KBM-7 (cell line): ENCODE results near the gene CPN1.
A peak's percentile ranks its signal among the peaks of the same experiment; 100 is the strongest.
"Not testable (repeated sequence)": the region's sequence is repeated elsewhere in the genome, so short reads cannot be mapped to it uniquely, and the experiment has no call there.

Experiments used
- DNase-seq: peaks from one replicate; pipeline ENCODE4 v3.0.0-alpha.2; 2015
- in situ Hi-C: fragments of 300-500 bp; cut with MboI; formaldehyde crosslinking; loops from 2 replicates; pipeline ENCODE4 v1.14.3; 2020; ENCODE audit warnings: low sequenced_read_pairs, low pct_unique_long_range_greater_than_20kb, mixed read lengths

The CPN1 gene

DNA sequence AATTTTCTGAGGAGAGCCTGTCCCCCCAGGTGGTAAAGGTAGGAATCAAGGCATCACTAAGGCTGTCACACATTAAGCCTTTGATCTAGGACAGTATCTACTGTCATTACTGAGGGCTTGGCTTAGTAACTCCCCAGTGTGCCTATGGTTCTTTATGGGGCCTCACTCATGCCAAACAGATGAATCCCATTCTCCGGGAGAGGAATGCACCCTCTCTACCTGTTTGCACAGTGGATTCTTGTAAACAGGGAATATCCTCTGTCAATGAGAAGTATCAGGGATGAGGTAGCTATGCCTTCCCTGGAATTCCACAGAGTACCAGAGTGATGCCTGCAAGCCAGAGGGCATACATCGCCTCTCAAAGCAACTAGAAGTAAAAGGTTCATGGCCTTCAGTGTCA is 3.9 kb upstream of the CPN1 start:
- DNase-seq: no peak
- in situ Hi-C loops: no loop called here

DNA sequence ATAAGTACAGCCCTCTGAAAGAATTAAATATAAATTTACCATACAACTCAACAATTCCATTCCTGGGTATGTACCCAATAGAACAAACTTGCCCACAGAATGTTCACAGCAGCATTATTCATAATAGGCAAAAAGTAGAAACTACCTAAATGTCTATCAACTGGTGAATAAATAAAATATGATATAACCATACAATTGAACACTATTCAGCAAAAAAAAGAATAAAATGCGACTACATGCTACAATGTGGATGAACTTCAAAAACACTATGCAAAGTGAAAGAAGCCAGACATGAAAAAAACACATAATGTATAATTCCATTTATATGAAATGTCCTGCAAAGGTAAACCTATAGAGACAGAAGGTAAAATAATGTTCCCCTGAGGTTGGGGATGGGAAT is 2.0 kb upstream of the CPN1 start:
- in situ Hi-C loops: no loop called here
- DNase-seq: no peak

DNA sequence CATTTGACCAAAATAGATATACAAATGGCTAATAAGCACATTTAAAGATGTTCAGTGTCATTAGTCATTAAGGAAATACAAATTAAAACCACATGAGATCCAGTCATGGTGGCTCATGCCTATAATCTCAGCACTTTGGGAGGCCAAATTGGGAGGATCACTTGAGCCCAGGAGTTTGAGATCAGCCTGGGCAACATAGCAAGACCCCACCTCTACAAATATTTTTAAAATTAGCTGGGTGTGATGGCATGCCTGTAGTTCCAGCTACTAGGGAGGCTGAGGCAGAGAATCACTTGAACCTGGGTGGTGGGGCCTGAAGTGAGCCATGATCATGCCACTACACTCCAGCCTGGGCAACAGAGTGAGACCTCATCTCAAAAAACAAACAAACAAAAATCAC is 607 bp upstream of the CPN1 start:
- DNase-seq, in situ Hi-C loops: not testable (repeated sequence)

DNA sequence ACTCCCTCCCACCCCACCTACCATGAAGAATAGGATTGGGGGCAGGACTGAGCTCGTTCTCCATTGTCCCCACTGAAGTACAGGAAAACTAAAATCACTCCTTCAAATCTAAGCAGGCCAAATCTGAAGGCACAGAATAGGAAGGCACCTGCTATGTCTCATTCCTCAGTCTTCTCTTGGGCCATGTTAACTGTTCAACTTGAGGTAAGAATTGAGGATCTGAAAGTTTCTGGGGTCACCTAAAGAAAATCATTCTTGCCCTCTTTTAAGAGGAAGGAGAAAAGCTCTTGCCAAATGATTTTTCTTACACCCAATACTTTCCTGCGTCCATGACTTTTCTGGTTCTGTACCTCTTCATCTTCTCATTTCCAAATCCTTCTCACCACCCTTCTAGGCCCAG is 4.9 kb downstream of the CPN1 start:
- in situ Hi-C loops: no loop called here
- no peak for DNase-seq

DNA sequence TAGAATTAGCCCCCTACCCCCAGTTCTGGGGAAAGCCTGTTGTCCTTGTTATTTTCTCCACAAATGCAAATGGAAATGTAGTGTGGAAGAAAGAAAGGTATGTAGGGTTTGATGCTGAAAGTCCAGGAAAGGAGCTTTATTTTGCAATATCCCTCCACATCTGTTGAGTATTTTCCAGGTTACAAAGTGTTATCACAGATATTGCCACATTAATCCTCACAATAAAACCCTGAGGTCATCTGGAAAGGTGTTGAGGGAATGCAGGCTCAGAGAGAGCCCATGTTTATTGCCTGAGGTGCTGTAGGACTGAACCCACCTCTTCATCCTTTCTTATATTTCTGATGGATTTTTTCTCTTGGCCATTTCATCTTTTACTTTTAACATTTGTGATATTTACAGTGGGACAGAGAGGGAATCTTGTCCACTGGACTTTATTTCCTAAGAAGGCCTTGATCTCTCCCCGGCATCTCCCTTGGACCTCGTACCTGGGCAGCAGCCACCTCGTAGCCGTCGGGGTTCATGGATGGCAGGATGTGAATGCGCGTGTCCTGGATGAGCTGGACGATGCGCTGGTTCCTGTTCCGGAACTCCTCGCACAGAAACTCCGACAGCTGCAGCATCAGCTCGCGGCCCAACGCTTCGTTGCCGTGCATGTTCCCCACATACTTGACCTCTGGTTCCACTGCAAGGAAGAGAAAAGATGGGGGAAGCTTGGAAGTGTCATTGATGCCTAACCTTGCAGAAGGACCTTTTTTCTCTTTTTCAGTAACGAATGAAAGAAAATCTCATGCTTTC is 6.0 kb downstream of the CPN1 start:
- in situ Hi-C loops: no loop called here
- DNase-seq: no peak

DNA sequence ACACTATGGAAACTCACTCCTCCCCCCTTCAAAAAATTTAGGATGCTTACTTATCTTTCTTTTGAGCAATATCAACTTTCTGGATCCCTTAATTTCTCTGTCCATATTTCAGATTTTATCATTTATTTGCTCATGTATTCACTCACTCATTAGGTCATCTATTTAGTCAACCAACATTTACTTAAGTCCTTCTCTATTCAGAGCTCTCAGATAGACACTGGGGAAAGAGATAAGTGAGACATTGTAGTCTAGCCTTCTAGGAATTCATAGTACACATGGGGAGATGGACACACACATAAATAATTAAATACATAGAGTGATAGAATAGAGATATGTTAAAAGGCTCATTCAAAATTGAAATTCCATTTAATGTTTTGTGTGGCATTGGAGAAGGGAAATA is 9.2 kb downstream of the CPN1 start:
- in situ Hi-C loops: no loop called here

DNA sequence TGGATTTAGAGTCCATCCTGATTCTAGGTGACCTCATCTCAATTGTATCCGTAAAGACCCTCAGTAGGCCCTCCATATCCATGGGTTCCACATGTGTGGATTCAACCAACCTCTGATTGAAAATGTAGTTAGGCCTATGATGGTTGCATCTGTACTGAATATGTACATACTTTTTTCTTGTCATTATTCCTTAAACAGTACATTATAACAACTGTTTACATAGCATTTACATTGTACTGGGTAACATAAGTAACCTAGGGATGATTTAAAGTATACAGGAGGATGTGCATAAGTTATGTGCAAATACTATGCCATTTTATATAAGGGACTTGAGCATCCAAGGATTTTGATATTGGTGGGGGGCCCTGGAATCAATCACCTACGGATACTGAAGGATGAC is 10.1 kb downstream of the CPN1 start:
- in situ Hi-C loops: no loop called here
- DNase-seq: no peak

More for the DNA sequence above, 9.2 kb downstream of the CPN1 start:
- DNase-seq: no peak

DNA sequence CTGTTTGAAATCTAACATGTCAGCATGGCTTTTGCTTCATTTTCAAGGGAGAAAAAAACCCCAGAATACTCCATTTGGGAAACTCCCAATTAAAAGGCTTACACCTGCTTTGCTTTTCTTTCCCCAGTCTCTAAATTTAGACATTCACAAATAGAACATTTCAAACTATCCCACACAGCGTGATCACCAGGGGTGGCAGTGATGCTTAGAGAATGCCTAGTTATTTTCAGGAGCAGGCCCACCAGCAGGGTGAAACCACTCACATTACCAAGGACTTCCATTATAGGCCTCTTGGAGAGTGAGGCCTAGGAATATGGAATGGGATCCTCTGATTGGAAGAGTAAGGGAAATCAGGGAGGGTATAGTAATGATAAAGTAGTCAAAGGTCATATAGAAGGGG is 14.2 kb downstream of the CPN1 start:
- no peak for DNase-seq
- in situ Hi-C loops: no loop called here

DNA sequence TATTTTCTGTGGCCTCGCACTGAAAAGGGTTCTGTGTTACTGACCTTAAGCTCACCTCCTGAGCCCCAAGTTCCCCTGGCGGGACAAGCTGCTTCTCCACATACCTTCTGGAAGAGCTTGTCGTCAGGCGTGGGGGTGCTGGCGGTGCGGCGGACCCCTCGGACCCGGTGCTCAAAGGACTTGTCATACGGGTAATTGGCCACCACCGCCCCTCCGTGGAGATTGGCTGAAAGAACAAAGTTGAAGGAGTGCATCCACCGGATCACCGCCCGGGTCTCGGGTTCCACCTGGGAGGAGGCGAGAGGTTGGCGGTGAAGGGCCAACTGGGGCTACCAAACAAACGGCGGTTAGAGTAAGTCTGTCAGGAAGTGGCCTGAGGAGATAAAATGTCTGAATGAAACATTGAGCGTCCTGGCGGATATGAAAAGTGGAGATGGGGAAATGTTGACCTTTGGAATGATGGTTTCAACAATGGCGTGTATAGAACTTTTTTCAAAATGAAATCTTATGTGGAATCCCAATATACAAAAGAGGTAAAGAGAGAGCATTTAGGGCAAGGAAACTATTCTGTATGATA is 16.5 kb downstream of the CPN1 start:
- DNase-seq: no peak
- in situ Hi-C loops: no loop called here

DNA sequence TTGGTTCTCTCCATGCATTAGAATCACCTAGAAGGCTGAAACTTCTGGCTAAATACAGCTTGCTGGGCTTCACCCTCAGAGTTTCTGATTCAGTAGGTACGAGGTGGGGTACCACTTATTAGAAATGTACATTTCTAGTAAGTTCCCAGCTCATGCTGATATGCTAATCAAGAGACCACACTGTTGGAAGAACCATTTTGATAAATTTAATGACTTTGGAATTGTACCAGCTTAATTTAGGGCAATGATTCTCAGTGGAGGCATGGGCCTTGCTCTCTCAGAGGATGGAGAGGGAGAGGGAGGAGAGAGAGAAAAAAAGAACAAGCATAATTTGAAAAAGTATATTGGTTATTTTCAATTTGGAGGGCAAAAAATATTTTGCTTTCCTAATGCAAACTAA is 20.3 kb downstream of the CPN1 start:
- DNase-seq: no peak
- in situ Hi-C loops: no loop called here

DNA sequence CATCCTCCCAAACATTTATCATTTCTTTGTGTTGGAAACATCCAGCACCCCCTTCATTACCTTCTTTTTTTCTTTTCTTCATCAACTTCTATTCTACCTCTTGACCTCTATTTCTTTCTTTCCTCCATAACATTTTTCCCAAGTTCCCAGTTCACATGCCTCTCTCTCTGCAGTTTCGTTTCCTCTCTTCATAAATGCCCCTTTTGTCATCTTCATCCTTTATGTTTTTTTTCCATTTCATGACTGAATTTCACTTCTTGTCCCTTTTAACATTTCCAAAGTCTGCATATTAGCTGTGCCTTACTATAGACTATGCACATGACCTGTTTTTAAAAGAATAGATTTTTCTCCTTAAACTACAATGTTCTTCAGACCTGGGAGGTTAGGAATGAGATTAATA is 23.7 kb downstream of the CPN1 start:
- DNase-seq: no peak
- in situ Hi-C loops: no loop called here

DNA sequence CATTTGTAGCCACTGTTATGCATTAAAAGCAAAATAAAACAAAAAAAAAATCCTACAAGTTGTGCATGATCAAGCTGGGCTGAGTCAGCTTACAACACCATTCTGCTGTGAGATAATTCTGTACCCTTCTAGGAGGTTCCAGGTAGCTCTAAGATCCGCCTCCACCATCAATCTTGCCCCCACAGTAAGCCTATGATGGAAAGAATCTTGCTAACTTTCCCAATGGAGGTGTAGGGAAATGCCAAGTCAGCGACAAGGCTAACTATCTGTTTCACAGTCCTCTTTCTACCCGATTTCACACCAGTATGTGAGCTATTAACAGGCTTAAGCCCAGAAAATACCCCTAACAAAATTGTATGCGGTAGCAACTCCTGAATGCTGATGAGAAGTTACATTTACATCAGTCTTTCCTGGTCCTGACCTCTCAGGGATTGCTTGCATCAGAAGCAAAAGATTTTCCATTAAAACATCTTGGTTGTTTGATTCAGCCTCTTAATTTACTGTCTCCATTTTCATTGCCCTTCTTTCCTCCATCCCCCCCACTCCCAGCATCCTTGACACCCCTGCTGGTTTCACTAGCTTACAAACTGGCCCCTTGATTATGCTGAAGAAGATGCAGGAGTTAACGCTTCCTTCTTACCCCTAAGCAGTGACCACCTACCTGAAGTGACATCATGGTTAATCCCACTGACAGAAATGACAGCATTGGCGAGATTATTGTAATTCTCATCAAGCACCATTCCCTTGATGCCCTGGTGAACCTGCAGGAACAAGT is 27.8 kb downstream of the CPN1 start:
- in situ Hi-C loops: no loop called here
- DNase-seq: no peak

DNA sequence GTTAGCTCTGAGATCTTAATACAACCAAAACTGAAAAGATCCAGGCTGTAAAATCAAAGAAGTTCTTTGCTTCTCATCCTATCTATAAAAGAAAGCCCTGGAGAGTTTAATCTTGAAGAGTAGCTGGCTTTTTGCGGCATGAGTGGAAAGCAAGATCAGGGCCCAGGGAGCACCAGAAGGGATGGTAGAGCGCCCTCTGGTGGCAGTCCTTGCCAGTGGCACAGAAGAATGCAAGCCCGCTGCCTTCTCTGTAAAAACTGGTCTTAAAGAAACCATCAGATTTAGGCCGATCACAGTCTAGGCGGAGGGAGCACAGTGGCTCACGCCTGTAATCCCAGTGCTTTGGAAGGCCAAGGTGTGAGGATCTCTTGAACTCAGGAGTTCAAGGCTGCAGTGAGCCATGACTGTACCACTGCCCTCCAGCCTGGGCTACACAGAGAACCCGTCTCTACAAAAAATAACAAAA is 35.6 kb downstream of the CPN1 start:
- in situ Hi-C loops: loop anchor here (25.0 kb wide), 1 partner anchor 184 kb away; no protein-coding TSS in a partner anchor
- peak; percentile 83 for DNase-seq

DNA sequence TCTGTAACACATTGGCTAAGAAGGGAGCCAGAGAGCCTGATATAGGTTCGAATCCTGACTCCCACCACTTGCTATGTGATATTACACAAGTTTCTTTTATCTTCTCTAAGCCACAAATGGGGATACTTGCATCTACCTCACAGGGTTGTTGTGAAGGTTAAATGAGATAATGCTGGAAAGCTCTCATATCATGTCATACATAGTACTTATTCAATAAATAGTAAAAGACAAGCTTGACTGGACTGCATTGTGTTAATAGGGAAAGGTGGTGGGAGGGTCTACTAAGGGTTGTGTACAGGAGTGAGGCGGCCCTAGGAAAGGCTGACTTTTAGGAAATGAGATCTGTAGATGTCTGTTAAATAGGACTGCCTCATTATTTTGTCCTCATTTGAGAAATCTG is 36.1 kb downstream of the CPN1 start:
- no peak for DNase-seq
- in situ Hi-C loops: loop anchor here (25.0 kb wide), 1 partner anchor 183 kb away; no protein-coding TSS in a partner anchor

DNA sequence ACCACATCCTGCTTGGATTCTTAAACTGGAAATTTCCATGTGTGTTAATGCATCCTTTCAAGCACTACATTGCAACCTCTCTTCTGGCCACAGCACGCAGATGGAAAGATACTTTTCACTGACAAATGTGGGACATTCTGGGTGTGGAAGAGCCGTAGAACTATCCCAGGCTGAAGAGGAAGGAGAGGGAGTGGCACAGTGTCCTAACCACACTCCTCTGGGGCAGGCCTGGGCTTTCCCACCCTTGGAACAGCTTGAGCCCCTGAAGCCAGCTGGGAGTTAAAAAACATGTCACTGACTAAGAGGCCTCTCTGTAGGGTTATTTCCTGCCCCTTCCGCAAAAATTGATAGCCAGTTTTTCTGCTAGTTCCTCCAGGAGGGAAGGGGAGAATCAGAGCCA is 37.9 kb downstream of the CPN1 start:
- DNase-seq: peak; percentile 46
- in situ Hi-C loops: loop anchor here (25.0 kb wide), 1 partner anchor 181 kb away; no protein-coding TSS in a partner anchor

DNA sequence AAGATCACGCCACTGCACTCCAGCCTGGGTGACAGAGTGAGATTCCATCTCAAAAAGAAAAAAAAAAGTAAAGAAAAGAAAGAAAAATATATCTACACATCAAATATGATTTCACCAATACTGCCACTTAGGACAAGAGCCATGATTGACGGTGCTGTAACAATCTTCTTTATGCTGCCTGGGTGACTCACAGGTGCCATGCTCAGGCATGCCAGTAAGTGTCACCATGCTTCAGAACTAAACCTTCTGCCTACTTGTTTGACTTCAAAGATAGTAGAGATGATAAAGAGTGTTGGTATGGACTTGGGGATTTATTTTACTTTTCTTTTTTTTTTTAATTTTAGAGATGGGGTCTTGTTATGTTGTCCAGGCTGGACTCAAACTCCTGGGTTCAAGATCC is 38.3 kb downstream of the CPN1 start:
- DNase-seq: peak; percentile 10
- in situ Hi-C loops: loop anchor here (25.0 kb wide), 1 partner anchor 181 kb away; no protein-coding TSS in a partner anchor

DNA sequence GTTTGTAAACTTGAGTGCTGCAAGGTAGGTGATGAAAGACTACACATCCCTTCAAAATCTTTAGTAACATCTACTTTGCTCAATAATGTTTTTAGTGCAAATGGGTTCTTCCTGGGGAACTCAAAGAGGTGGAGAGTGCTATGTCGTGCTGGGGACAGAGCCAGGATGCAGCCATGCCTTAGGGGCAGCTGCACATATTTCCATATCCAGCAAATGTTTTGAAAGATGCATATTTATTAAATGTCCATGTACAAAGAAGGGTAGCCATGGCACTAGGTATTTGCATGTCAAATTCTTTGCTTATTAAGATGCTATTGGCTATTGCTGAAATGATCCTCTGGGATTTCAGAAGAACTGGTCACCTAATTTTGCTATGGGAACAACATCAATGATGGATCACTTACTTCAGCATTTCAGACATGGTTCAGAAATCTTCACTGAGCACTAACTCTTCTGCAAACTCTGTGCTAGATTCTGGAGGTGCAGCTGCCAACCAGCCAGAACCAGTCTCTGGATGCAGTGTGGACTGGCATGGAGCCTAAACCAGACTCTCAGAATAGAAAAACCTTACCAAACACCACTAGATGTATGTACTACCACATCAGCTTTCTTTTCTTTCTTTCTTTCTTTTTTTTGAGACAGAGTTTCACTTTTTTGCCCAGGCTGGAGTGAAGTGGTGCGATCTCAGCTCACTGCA is 40.2 kb downstream of the CPN1 start:
- no peak for DNase-seq
- in situ Hi-C loops: loop anchor here (25.0 kb wide), 1 partner anchor 179 kb away; no protein-coding TSS in a partner anchor

DNA sequence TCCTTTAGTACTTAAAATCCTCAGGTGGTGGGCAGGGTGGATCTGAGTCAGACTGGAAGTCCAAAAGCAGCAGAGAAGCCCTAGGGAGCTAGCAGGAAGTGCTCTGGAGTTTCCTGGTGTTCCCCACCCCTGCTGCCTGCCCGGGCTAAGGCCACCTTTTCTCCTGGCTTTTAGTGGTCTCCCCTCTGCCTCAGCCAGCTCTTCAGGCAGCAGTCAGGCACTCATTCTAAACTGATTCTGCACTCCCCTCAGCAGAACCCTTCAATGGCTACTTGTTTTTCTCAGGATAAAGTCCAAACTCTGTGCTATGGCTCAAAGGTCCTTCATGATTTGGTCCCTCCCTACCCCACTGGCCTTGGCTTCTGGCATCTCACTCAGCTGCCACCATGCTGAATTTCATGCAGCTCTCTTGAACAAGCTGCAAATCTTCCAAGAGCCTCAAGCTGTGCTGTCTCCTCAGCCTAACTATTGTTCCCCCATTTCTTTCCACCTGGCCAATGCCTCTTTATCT is 43.1 kb downstream of the CPN1 start:
- in situ Hi-C loops: loop anchor here (25.0 kb wide), 1 partner anchor 176 kb away; no protein-coding TSS in a partner anchor
- DNase-seq: no peak

DNA sequence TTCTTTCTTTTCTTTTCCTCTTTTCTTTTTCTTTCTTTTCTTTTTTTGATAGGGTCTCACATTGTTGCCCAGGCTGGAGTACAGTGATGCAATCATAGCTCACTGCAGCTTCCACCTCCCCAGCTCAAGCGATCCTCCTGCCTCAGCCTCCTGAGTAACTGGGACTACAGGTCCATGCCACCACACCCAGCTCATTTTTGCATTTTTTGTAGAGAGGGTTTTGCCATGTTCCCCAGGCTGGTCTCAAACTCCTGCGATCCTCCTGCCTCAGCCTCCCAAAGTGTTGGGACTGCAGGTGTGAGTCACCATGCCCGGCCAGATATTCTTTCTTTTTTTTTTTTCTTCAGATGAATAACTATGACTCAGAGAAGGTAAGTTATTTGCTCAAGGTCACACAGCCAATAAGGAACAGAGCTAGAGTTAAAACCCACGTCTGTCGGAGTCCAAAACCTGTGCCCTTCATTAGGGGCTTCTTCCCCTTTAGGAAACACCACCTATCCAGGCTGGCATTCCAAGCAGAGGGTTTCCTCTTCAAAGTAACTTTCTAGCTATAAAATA is 43.8 kb downstream of the CPN1 start:
- in situ Hi-C loops: loop anchor here (25.0 kb wide), 1 partner anchor 176 kb away; no protein-coding TSS in a partner anchor
- no peak for DNase-seq
